ENCODE results near the gene PPP1R15A.
"Not testable (repeated sequence)": the region's sequence is repeated elsewhere in the genome, so short reads cannot be mapped to it uniquely, and the experiment has no call there.

Gene PPP1R15A

GRCh38 chr19:48872182-48872883, at the start of gene PPP1R15A:
Gene PPP1R15A (plus strand): TSS chr19:48872421. CDS start chr19:48873234, 813 bp downstream.
- peak; percentile 97 for DNase-seq

DNA sequence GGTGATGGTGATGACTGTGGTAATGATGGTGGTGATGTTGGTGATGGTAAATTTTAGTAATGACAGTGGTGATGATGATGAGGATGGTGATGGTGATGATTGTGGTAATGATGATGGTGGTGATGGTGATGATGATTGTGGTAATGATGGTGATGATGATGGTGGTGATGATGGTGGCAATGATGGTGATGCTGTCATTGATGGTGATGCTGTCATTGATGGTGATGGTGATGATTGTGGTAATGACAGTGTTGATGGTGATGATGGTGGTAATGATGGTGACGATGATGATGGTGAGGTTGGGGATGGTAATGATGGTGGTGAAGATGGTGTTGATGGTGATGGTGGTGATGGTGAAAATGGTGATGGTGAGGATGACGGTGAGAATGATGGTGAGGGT, 49.7 kb upstream of the PPP1R15A start:
- no peak for DNase-seq

DNA sequence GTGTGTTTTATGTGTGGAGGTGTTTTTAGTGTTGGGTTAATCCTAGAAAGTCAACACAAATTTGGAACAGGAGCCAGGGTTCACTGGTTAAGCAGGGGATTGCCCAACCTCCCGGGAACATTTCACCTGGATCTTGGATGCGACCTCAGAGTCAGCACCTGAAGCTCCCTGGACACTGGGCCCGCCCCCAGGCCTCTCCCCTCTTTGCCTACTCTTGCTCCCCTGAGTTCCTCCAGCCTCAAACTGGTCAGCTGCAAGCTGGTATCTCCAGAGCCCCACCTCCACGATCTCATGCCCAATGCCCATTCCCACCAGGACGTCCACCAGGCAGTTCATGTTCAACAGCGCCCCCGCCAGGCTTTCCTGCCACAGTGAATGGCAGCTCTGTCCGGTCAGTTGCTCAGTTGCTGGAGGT, 45.6 kb upstream of the PPP1R15A start:
- no peak for DNase-seq

DNA sequence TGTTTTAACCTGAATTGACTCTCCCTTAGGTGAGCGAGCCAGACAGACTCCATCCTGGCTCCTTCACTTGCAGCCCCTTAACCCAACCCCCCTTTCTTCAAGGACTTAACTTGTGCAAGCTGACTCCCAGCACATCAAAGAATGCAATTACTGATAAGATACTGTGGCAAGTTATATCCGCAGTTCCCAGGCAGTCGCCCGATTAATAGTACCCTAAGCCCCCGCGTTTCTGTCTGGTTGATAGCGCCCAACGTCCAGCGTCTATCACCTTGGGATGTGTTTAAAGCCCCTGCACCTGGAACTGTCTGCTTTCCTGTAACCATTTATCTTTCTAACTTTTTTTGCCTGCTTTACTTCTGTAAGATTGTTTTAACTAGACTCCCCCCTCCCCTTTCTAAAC, 42.1 kb upstream of the PPP1R15A start:
- DNase-seq, result no peak

GRCh38 chr19:48830965-48831364, 41.3 kb upstream of the PPP1R15A start:
- DNase-seq, result no peak

GRCh38 chr19:48833049-48833448, 39.2 kb upstream of the PPP1R15A start:
- DNase-seq, result no peak

DNA sequence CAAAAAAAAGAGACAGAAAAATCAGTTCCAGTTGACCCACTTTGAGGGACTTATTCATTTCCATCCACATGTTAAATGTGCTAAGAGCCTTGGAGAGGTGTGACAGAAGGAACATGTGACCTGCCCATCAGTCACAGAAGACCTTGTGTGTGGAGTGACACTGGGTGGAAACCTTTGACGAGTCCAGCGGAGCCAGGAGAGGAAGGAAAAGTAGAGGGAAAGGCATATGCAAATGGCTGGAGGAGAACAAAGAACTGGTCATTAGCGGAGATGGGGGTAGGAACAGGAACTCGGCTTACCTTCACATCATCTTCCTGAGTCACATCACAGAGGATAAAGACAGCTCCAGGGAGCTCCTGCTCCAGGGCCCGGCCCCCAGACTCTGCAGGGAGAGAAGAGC, 38.2 kb upstream of the PPP1R15A start:
- DNase-seq, result no peak

DNA sequence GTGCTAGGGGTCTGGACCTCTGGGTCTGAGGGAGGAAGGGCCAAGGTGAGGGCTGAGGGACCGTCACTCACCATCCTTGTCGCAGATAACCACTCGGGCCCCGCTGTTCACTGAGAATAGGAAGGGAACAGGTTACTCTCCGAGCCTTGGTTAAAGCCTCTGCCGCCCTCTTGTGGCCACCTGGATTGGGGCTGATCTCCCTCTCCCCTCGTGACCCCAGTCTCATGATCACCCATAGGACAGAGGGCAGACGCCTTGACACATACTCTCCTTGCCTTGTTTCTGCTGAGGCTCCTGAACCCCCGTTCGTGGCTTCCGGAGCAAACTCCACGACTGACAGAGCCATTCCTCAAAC, 36.5 kb upstream of the PPP1R15A start:
- peak; percentile 87 for DNase-seq

- DNase-seq, result peak; percentile 16
Measured at GRCh38 chr19:48836089-48837017, 35.9 kb upstream of the PPP1R15A start, which contains the start of gene HSD17B14. Gene HSD17B14 (minus strand): TSS chr19:48836491. CDS start chr19:48836411, 80 bp downstream.

GRCh38 chr19:48837051-48837524, 35.1 kb upstream of the PPP1R15A start:
- DNase-seq, result no peak

DNA sequence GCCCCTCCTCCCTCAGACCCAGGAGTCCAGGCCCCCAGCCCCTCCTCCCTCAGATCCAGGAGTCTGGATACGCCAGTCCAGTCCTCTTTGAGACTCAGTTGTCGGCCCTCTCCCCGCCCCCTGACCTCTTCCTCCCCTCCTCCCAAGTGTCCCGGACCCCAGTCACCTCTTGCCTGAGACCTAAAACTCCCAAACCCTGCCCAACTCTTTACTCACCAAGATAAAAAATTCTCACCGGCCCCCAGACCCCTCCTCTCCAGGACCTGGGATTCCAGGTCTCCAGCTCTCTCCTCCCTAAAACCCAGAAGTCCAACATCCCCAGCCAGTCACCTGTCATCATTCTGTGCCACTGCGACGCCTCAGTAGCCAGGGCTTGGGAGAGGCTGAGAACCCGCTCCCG, 34.5 kb upstream of the PPP1R15A start:
- no peak for DNase-seq

- DNase-seq, result no peak
Measured at GRCh38 chr19:48841047-48841446, 31.2 kb upstream of the PPP1R15A start.

GRCh38 chr19:48841571-48841970, 30.6 kb upstream of the PPP1R15A start:
- DNase-seq, result no peak

DNA sequence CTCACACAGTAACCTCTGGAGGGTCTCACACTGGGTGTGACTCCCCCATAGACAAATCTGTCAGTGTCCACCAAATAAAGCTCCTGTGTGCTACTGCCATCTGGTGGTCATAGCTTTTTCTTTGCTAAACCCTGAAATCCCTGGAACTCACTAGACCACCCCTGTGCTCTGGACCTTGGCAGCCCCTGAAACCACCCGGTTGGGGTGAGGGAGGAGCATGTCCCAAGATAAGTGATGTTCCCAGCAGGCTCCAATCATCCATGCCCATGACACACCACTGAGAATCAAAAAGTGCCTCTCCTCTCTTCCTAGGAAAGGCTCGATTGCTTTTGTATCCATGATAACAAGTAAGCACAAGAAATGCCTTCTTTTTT, 29.4 kb upstream of the PPP1R15A start:
- peak; percentile 34 for DNase-seq

DNA sequence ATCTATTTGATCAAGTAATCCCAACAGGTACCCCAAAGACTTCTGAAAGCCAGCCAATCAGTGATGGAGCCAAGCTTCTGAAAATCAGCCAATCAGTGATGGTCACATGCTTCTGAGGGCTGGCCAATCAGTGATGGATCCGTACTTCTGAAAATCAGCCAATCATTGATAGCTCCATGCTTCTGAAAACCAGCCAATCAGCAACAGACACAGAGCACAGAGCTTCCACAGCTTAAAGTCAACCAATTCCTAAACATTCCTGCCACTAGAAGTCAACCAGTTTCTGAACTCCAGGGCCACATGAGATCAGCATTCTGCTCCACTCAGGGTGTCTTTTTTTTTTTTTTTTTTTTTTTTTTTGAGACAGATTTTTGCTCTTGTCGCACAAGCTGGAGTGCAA, 27.7 kb upstream of the PPP1R15A start:
- no peak for DNase-seq

DNA sequence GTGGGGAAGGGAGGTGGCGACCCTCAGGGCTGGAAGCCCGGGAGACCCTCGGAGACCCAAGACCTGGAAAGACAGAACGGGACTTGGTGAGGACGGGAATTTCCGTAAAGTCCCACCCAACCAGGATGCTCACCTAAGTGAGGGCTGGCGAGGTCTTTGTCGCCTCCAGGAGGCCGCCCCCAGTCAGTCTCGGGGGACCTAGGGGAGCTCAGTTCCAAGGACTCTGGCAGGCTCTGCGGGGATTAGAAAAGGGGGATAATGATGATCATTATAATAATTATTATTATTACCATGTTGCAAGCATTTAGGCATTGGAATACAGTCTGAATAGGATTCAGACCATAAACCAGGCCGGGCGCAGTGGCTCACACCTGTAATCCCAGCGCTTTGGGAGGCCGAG, 26.8 kb upstream of the PPP1R15A start:
- no peak for DNase-seq

DNA sequence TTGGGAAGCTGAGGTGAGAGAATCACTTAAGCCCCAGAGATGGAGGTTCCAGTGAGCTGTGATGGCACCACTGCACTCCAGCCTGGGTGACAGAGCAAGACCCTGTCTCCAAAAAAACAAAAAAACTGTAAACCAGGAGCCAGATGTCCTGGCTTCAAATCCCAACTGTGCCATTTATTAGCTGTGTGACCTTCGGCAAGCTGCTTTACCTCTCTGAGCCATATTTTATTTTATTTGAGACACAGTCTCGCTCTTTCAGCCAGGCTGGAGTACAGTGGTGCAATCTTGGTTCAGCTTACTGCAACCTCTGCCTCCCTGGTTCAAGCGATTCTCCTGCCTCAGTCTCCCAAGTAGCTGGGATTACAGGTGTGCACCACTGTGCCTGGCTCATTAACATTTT, 25.6 kb upstream of the PPP1R15A start:
- not testable (repeated sequence) for DNase-seq

DNA sequence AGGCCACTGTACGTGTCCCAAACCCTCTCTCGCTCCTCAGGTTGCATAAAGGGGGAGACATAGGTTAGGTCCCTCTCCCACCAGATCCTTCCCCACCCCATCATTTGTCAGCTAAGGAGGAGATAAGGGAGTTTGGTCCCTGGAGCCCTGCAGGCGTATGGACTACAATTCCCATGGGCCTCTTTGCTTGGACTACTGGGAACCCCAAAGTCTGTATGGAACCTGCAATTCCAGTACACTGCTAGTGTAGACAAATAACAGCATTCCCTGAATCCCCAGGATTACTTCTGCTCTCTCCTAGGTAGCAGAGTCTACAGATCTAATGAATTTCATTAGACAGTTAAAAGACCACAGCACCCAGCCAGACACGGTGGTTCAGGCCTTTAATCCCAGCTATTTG, 19.9 kb upstream of the PPP1R15A start:
- no peak for DNase-seq

DNA sequence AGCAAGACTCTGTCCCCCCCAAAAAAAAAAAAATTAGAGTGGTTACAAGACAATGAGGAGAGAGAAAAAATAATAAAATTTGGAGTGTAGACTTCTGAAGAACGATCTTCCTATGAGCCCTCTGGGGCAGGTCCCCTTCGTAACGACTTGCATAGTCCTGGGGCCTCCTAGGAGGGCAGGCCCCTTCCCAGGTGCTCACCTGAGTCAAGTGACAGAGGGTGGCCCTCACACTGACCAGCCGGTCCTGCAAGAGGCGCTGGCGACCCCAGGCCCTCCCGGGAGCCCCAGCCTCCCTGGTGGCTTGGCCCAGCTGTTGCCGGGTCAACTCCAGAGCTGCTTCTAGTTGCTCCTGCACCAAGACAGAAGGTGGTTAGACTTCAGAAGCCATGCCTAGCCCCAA, 18.7 kb upstream of the PPP1R15A start:
- no peak for DNase-seq

- no peak for DNase-seq
Measured at GRCh38 chr19:48854103-48854502, 18.1 kb upstream of the PPP1R15A start.

GRCh38 chr19:48856921-48857320, 15.3 kb upstream of the PPP1R15A start:
- DNase-seq, result no peak

GRCh38 chr19:48858984-48859710, 13.1 kb upstream of the PPP1R15A start:
- no peak for DNase-seq
